ENCODE results near the gene TGOLN2. TPM values are rescaled to one million over a fixed set of nuclear protein-coding genes. Genes with fewer than 3 reads are reported as not detected.

Gene TGOLN2
- total RNA-seq, 4 donors from 2014 or later: 62.0 to 106 (median 89.4) TPM

GRCh38 chr2:85276571-85277118 lies 51.1 kb downstream of the TGOLN2 start:
- peaks cover 5 to 25% of the 10 kb centered on the region in 2 donors for H3K4me1 ChIP-seq
- intact Hi-C loops (cut with DNase I; ENCODE audit: low total_unique reads): no loop called here
- H3K4me3 ChIP-seq: peak overlapping the region in 1 of 2 donors; percentile 17
- peak overlapping the region; percentile 72 to 73 for H3K27ac ChIP-seq
- H3K9me3 ChIP-seq: no peaks in the 10 kb centered on the region
- no peaks in the 10 kb centered on the region for H3K27me3 ChIP-seq
- no peak for DNase-seq
- H3K36me3 ChIP-seq: no peaks in the 10 kb centered on the region
- TF ChIP-seq CTCF (IDR thresholded peaks at IDR 0.05) (no peak), POLR2A (IDR thresholded peaks at IDR 0.05) (no peak)

GRCh38 chr2:85275984-85276540 lies 51.7 kb downstream of the TGOLN2 start:
- H3K27ac ChIP-seq: peak overlapping the region; percentile 72 to 73
- H3K27me3 ChIP-seq: no peaks in the 10 kb centered on the region

GRCh38 chr2:85273738-85274731 lies 53.8 kb downstream of the TGOLN2 start:
- peaks cover 5 to 25% of the 10 kb centered on the region in 2 donors for H3K4me1 ChIP-seq
- no peaks in the 10 kb centered on the region for H3K36me3 ChIP-seq
- no peaks in the 10 kb centered on the region for H3K27me3 ChIP-seq
- peak; percentile 58 to 69 for DNase-seq
- H3K27ac ChIP-seq: peak overlapping the region; percentile 58 to 72
- H3K9me3 ChIP-seq: no peaks in the 10 kb centered on the region
- TF ChIP-seq POLR2A (IDR thresholded peaks at IDR 0.05) (no peak), CTCF (IDR thresholded peaks at IDR 0.05) (no peak)
- no peak overlapping the region for H3K4me3 ChIP-seq
- intact Hi-C loops (cut with DNase I; ENCODE audit: low total_unique reads): no loop called here

More at GRCh38 chr2:85275984-85276540, 51.7 kb downstream of the TGOLN2 start:
- Histone ChIP-seq H3K36me3 (no peaks in the 10 kb centered on the region), H3K9me3 (no peaks in the 10 kb centered on the region), H3K4me1 (peaks cover 5 to 25% of the 10 kb centered on the region in 2 donors), H3K4me3 (peak overlapping the region in 1 of 2 donors; percentile 17)
- intact Hi-C loops (cut with DNase I; ENCODE audit: low total_unique reads): no loop called here
- TF ChIP-seq POLR2A (IDR thresholded peaks at IDR 0.05) (no peak), CTCF (IDR thresholded peaks at IDR 0.05) (no peak)
- no peak for DNase-seq

- DNase-seq: no peak
- Histone ChIP-seq H3K9me3 (no peaks in the 10 kb centered on the region), H3K4me3 (no peak overlapping the region), H3K4me1 (peaks cover 5 to 13% of the 10 kb centered on the region in 2 donors), H3K27ac (peak overlapping the region; percentile 32 to 59), H3K27me3 (no peaks in the 10 kb centered on the region), H3K36me3 (no peaks in the 10 kb centered on the region)
- TF ChIP-seq POLR2A (IDR thresholded peaks at IDR 0.05): no peak
- TF ChIP-seq CTCF (IDR thresholded peaks at IDR 0.05): no peak
- intact Hi-C loops (cut with DNase I; ENCODE audit: low total_unique reads): no loop called here
Measured at GRCh38 chr2:85272357-85272756, 55.4 kb downstream of the TGOLN2 start.

All from uterus (tissue), 4 donors.